Gastrocnemius medialis (tissue), 4 donors: Measurements from ENCODE around the gene IGF1R. TPM values are rescaled to one million over a fixed set of nuclear protein-coding genes. Genes with fewer than 3 reads are reported as not detected.

Experiments used
- ATAC-seq, 2 donors: fragments of 150-250 bp; one replicate each; pipeline ENCODE4 v1.9.1; 2016
- DNase-seq, 2 donors: peaks; one replicate each; pipeline ENCODE4 v3.0.0-alpha.2; 2019
- H3K27ac ChIP-seq, 4 donors: fragments of 200-600 bp; sonication (generic); 1 replicate in 1 of 4; 2 replicates in 3 of 4; pipeline ENCODE4 v1.5.1; 2016 to 2018; ENCODE audit warnings: mild to moderate bottlenecking in 2 of 4, moderate library complexity in 1 of 4
- H3K27me3 ChIP-seq, 3 donors: fragments of 200-600 bp; sonication (generic) in 2 of 3; 1 replicate in 1 of 3; 2 replicates in 2 of 3; pipeline versions ENCODE4 v1.5.1 to v1.6.0; 2016 to 2019; ENCODE audit warnings: mild to moderate bottlenecking in 1 of 3, moderate library complexity in 1 of 3
- H3K36me3 ChIP-seq, 2 donors: fragments of 200-600 bp; sonication (generic) in 1 of 2; one replicate each; pipeline ENCODE4 v1.5.1; 2017 to 2018
- H3K4me1 ChIP-seq, 2 donors: fragments of 200-600 bp; sonication (generic) in 1 of 2; one replicate each; pipeline ENCODE4 v1.5.1; 2016 to 2017; ENCODE audit warnings: mild to moderate bottlenecking in 2 of 2
- H3K4me3 ChIP-seq, 4 donors: fragments of 200-600 bp; sonication (generic) in 3 of 4; 1 replicate in 1 of 4; 2 replicates in 3 of 4; pipeline ENCODE4 v1.5.1; 2016 to 2019; ENCODE audit warnings: mild to moderate bottlenecking in 2 of 4
- H3K9me3 ChIP-seq, 3 donors: fragments of 200-600 bp; sonication (generic) in 2 of 3; 1 replicate in 1 of 3; 2 replicates in 2 of 3; pipeline ENCODE4 v1.5.1; 2016 to 2019
- POLR2A ChIP-seq, 2 donors: fragments of 450-650 bp; IDR thresholded peaks; one replicate each; pipeline ENCODE4 v1.6.1; 2017; ENCODE audit warnings: antibody characterized with exemption in 2 of 2, mild to moderate bottlenecking in 2 of 2, moderate library complexity in 2 of 2
- in situ Hi-C, 4 donors: fragments of 200-750 bp; cut with MboI; loops; one replicate each; pipeline versions ENCODE4 v1.15.0 to v1.8.0; 2017; ENCODE audit warnings: low sequenced_read_pairs in 4 of 4
- intact Hi-C: fragments of 100-400 bp; cut with DNase I; formaldehyde crosslinking; loops from one replicate; pipeline ENCODE4 v1.15.1; 2023; ENCODE audit warnings: low total_unique reads
- microRNA-seq, 2 donors: library from miRNA; unstranded; fragments of <30 nt; microRNA quantifications; one replicate each; pipeline ENCODE4, GENCODE V29; 2016; ENCODE audit warnings: borderline replicate concordance in 2 of 2
- total RNA-seq, 4 donors: library from RNA; depleted of rRNA; stranded (reverse); fragments of >200 nt; gene quantifications; one replicate each; pipeline versions ENCODE4 v1.1.0 to v1.2.3, GENCODE V29; 2016
- TF ChIP-seq, protein P1 (sequence below), 5 experiments: fragments of 450-650 bp in 3 of 5; fragments of 200-600 bp in 2 of 5; sonication (generic) in 2 of 5; IDR thresholded peaks in 4 of 5; conservative IDR thresholded peaks in 1 of 5; 1 replicate in 4 of 5; 2 replicates in 1 of 5; pipeline ENCODE4 v1.5.1; 2016 to 2019; ENCODE audit warnings: antibody characterized with exemption in 5 of 5, mild to moderate bottlenecking in 3 of 5, moderate library complexity in 3 of 5

Gene IGF1R
- total RNA-seq, 4 donors from 2014 or later, result 10.1 to 50.4 (median 12.3) TPM

DNA sequence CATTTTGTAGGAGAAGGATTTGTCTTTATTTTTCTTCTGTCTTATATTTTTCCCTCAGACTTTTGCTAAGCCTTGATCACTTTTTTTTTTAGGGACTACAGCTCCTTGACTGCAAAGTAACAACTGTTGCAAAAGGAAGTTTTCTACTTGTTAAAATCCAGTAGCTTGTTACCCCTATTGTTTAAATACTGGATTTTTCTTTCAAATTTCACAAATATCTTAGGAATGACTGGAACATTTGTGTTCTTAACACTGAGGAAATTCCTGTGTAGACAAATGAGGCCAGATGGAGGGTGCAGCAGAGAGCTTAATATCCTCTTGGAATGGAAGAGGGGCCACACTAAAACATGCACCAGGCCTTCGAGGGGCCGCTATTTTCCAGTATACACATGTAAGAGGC, 362.4 kb downstream of the IGF1R start:
- no peaks in the 10 kb centered on the region for H3K9me3 ChIP-seq
- TF ChIP-seq, protein P1, sequence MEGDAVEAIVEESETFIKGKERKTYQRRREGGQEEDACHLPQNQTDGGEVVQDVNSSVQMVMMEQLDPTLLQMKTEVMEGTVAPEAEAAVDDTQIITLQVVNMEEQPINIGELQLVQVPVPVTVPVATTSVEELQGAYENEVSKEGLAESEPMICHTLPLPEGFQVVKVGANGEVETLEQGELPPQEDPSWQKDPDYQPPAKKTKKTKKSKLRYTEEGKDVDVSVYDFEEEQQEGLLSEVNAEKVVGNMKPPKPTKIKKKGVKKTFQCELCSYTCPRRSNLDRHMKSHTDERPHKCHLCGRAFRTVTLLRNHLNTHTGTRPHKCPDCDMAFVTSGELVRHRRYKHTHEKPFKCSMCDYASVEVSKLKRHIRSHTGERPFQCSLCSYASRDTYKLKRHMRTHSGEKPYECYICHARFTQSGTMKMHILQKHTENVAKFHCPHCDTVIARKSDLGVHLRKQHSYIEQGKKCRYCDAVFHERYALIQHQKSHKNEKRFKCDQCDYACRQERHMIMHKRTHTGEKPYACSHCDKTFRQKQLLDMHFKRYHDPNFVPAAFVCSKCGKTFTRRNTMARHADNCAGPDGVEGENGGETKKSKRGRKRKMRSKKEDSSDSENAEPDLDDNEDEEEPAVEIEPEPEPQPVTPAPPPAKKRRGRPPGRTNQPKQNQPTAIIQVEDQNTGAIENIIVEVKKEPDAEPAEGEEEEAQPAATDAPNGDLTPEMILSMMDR (IDR thresholded peaks at IDR 0.05 in 4 of 5, conservative IDR thresholded peaks at IDR 0.05 in 1 of 5), result no peak
- no peak for TF ChIP-seq POLR2A (IDR thresholded peaks at IDR 0.05)
- intact Hi-C loops (loop anchor here (5.0 kb wide), 1 partner anchor 53 kb away; no protein-coding TSS in a partner anchor), in situ Hi-C loops (no loop called here)
- no peak for ATAC-seq
- DNase-seq, result no peak
- H3K36me3 ChIP-seq, result no peaks in the 10 kb centered on the region
- H3K27ac ChIP-seq, result no peak overlapping the region
- peaks cover 14 to 15% of the 10 kb centered on the region in 2 donors for H3K4me1 ChIP-seq
- no peak overlapping the region for H3K4me3 ChIP-seq
- no peaks in the 10 kb centered on the region for H3K27me3 ChIP-seq

Small RNA genes lying within 50 kb of the gene (microRNA-seq; reads per million reads assigned to microRNA genes)
- gene MIR4714, result 0 reads per million in 2 donors
